NCI-H1417 (cell line): ENCODE data around the gene COL26A1.
"Not testable (repeated sequence)": the region's sequence is repeated elsewhere in the genome, so short reads cannot be mapped to it uniquely, and the experiment has no call there.

ENCODE experiments used
- DNase-seq, 3 experiments: peaks; one replicate each; lab custom pipeline; 2025; lab: John Stamatoyannopoulos, UW

COL26A1 gene

GRCh38 chr7:101362334-101363195 is at the start of gene COL26A1:
COL26A1 (plus strand) TSS chr7:101362875; CDS start chr7:101363033, 158 bp downstream.
- DNase-seq, result peak in 2 of 3 experiments; percentile 18 to 43

GRCh38 chr7:101315336-101315735 is 47.3 kb upstream of the COL26A1 start:
- peak in 2 of 3 experiments; percentile 13 to 28 for DNase-seq

GRCh38 chr7:101319401-101319800 is 43.3 kb upstream of the COL26A1 start:
- no peak for DNase-seq

GRCh38 chr7:101321491-101322401 is 40.9 kb upstream of the COL26A1 start, which contains the start of gene IFT22:
IFT22 (minus strand) TSS chr7:101321812; CDS start chr7:101321709, 103 bp downstream.
- DNase-seq, result peak; percentile 94 to 98 (median 98)

GRCh38 chr7:101328159-101328558 is 34.5 kb upstream of the COL26A1 start:
- no peak for DNase-seq

- no peak for DNase-seq
These were observed 32.6 kb upstream of the COL26A1 start for GRCh38 chr7:101330011-101330484.

GRCh38 chr7:101332026-101332425 is 30.6 kb upstream of the COL26A1 start:
- no peak for DNase-seq

GRCh38 chr7:101333912-101334311 is 28.8 kb upstream of the COL26A1 start:
- DNase-seq, result no peak

GRCh38 chr7:101340379-101340778 is 22.3 kb upstream of the COL26A1 start:
- DNase-seq, result no peak

GRCh38 chr7:101342892-101343291 is 19.8 kb upstream of the COL26A1 start:
- DNase-seq, result no peak

- no peak for DNase-seq
These were observed 15.2 kb upstream of the COL26A1 start for GRCh38 chr7:101347477-101347876.

GRCh38 chr7:101348456-101349067 is 14.1 kb upstream of the COL26A1 start:
- not testable (repeated sequence) for DNase-seq

GRCh38 chr7:101349300-101349699 is 13.4 kb upstream of the COL26A1 start:
- DNase-seq, result not testable (repeated sequence)

- DNase-seq, result no peak
These were observed 9.8 kb upstream of the COL26A1 start for GRCh38 chr7:101352920-101353308.

- no peak for DNase-seq
These were observed 5.2 kb upstream of the COL26A1 start for GRCh38 chr7:101357433-101357832.

- DNase-seq, result no peak
These were observed 590 bp downstream of the COL26A1 start for GRCh38 chr7:101363196-101363733.

- DNase-seq, result peak; percentile 23 to 71 (median 64)
These were observed 1.2 kb downstream of the COL26A1 start for GRCh38 chr7:101363734-101364374.

- DNase-seq, result no peak
These were observed 3.3 kb downstream of the COL26A1 start for GRCh38 chr7:101365956-101366355.

- DNase-seq, result no peak
These were observed 5.0 kb downstream of the COL26A1 start for GRCh38 chr7:101367676-101368075.

GRCh38 chr7:101368422-101369165 is 5.9 kb downstream of the COL26A1 start:
- no peak for DNase-seq
